Measurements from ENCODE around the gene SLC16A10.

DNA sequence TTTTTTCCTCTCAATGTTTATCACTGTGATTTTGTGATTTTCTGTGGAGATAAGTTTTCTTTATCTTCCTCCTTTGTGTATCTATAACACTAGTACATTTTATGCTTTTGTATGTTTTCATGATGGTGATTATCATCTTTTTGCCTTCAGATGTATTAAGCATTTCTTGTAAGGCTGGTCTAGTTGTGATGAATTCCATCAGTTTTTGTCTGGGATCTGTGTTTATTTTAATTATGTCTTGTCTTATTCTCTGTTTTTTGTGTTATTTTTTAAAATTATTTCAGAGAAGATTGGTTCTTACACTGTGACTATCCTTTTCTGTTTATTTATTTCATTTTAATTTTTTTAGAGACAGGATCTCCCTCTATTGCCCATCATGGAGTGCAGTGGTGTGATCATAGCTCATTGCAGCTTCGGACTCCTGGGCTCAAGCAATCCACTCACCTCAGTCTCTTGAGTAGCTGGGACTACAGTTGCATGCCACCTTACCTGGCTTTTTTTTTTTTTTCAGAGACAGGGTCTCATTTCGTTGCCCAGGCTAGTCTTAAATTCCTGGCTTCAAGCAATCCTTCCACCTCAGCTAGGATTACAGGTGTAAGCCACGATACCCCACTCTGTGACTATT is 187.4 kb downstream of the SLC16A10 start:
- TF ChIP-seq, protein P1, sequence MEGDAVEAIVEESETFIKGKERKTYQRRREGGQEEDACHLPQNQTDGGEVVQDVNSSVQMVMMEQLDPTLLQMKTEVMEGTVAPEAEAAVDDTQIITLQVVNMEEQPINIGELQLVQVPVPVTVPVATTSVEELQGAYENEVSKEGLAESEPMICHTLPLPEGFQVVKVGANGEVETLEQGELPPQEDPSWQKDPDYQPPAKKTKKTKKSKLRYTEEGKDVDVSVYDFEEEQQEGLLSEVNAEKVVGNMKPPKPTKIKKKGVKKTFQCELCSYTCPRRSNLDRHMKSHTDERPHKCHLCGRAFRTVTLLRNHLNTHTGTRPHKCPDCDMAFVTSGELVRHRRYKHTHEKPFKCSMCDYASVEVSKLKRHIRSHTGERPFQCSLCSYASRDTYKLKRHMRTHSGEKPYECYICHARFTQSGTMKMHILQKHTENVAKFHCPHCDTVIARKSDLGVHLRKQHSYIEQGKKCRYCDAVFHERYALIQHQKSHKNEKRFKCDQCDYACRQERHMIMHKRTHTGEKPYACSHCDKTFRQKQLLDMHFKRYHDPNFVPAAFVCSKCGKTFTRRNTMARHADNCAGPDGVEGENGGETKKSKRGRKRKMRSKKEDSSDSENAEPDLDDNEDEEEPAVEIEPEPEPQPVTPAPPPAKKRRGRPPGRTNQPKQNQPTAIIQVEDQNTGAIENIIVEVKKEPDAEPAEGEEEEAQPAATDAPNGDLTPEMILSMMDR (IDR thresholded peaks at IDR 0.05) = no peak
- no peak for TF ChIP-seq ZFX (IDR thresholded peaks at IDR 0.05; ENCODE audit: borderline replicate concordance)
